H1 (cell line): ENCODE measurements around the gene HAT1. TPM values are rescaled to one million over a fixed set of nuclear protein-coding genes. Genes with fewer than 3 reads are reported as not detected.

Experiments used
- CTCF ChIA-PET: fragments of 300-600 bp; sonication (Branson Sonifier 250); formaldehyde crosslinking; loops from one replicate; lab custom pipeline; 2021; ENCODE audit not compliant: partially characterized antibody; lab: Charles Lee
- POLR2A ChIA-PET: fragments of 300-600 bp; sonication (Branson Sonifier 250); formaldehyde crosslinking; loops from one replicate; lab custom pipeline; 2021; ENCODE audit warnings: inconsistent platforms; ENCODE audit not compliant: partially characterized antibody; lab: Charles Lee
- DNase-seq, 2 experiments: peaks; one replicate each; pipeline versions ENCODE4 v3.0.0 to v3.0.0-alpha.2; 2010 to 2022; ENCODE audit warnings: low spot score in 2 of 2, low read depth in 1 of 2, mixed read lengths in 1 of 2
- FAIRE-seq: peaks from 2 replicates; lab custom pipeline; 2011; peaks lifted over from hg19 to GRCh38; lab: Jason Lieb, UNC
- H2AFZ ChIP-seq: 2 replicates; pipeline ENCODE4 v1.8.1; 2012; ENCODE audit warnings: low read length, inconsistent platforms
- H2AK5ac ChIP-seq: 2 replicates; pipeline ENCODE4 v1.6.1; 2013; ENCODE audit warnings: low read depth, low read length
- H2BK120ac ChIP-seq: replicated peaks from 2 replicates; pipeline ENCODE3; 2013; ENCODE audit warnings: low read depth, low read length, inconsistent platforms
- H2BK12ac ChIP-seq: 2 replicates; pipeline ENCODE4 v1.6.1; 2013; ENCODE audit warnings: low read depth, low read length
- H2BK15ac ChIP-seq: 2 replicates; pipeline ENCODE4 v1.6.1; 2013; ENCODE audit warnings: low read length
- H2BK20ac ChIP-seq: 2 replicates; pipeline ENCODE4 v1.6.1; 2013; ENCODE audit warnings: low read length
- H2BK5ac ChIP-seq: 2 replicates; pipeline ENCODE4 v1.6.1; 2013; ENCODE audit warnings: low read depth, low read length
- H3K14ac ChIP-seq: 2 replicates; pipeline ENCODE4 v1.6.1; 2013; ENCODE audit warnings: inconsistent platforms; ENCODE audit not compliant: insufficient read length
- H3K18ac ChIP-seq: 2 replicates; pipeline ENCODE4 v1.6.1; 2013; ENCODE audit warnings: low read length; ENCODE audit errors: extremely low read depth
- H3K23ac ChIP-seq: 2 replicates; pipeline ENCODE4 v1.6.1; 2013; ENCODE audit warnings: inconsistent platforms; ENCODE audit not compliant: insufficient read length
- H3K23me2 ChIP-seq: 2 replicates; pipeline ENCODE4 v1.6.1; 2013; ENCODE audit warnings: low read depth, low read length
- H3K27ac ChIP-seq: 2 replicates; pipeline ENCODE4 v1.6.1; 2011; ENCODE audit warnings: low read depth, low read length, inconsistent platforms
- H3K27me3 ChIP-seq, 4 experiments: replicated peaks in 1 of 4; 1 replicate in 1 of 4; 2 replicates in 3 of 4; pipeline versions ENCODE4 v1.6.1 to v1.8.1; 2011 to 2013; ENCODE audit warnings: low read length in 3 of 4, mild to moderate bottlenecking in 3 of 4, inconsistent platforms in 2 of 4, mixed read lengths in 2 of 4, moderate library complexity in 1 of 4; ENCODE audit not compliant: control insufficient read depth in 3 of 4, insufficient read depth in 3 of 4; ENCODE audit errors: extremely low read depth in 1 of 4
- H3K36me3 ChIP-seq, 4 experiments: 2 replicates each; pipeline versions ENCODE4 v1.6.1 to v1.8.1; 2011 to 2013; ENCODE audit warnings: mild to moderate bottlenecking in 4 of 4, low read length in 3 of 4, moderate library complexity in 2 of 4, control low read depth in 1 of 4, inconsistent platforms in 1 of 4; ENCODE audit not compliant: insufficient read depth in 4 of 4, control insufficient read depth in 2 of 4
- H3K4ac ChIP-seq: replicated peaks from 2 replicates; pipeline ENCODE3; 2013; ENCODE audit warnings: low read length, low read depth, mixed read lengths, inconsistent platforms; ENCODE audit not compliant: insufficient read length
- H3K4me1 ChIP-seq, 4 experiments: replicated peaks in 1 of 4; 1 replicate in 1 of 4; 2 replicates in 3 of 4; pipeline versions ENCODE4 v1.6.1 to v1.8.1; 2011 to 2013; ENCODE audit warnings: low read length in 3 of 4, inconsistent platforms in 2 of 4, mixed read lengths in 1 of 4; ENCODE audit not compliant: insufficient read depth in 4 of 4, control insufficient read depth in 3 of 4
- H3K4me2 ChIP-seq, 2 experiments: 2 replicates each; pipeline versions ENCODE4 v1.6.1 to v1.8.1; 2011 to 2013; ENCODE audit warnings: low read depth in 2 of 2, low read length in 2 of 2, control low read depth in 1 of 2, inconsistent platforms in 1 of 2, mild to moderate bottlenecking in 1 of 2; ENCODE audit not compliant: insufficient read depth in 1 of 2
- H3K4me3 ChIP-seq, 4 experiments: fragments of 200-600, 300-600 bp in 1 of 4; sonication (generic), shearing (Covaris generic), sonication (Bioruptor Twin) in 1 of 4; 2 replicates each; pipeline versions ENCODE4 v1.5.1 to v1.8.1; 2011 to 2016; ENCODE audit warnings: low read length in 4 of 4, low read depth in 3 of 4, control low read depth in 2 of 4, inconsistent platforms in 2 of 4, mild to moderate bottlenecking in 2 of 4, mixed read lengths in 1 of 4, moderate library complexity in 1 of 4; ENCODE audit not compliant: insufficient read depth in 2 of 4; ENCODE audit errors: extremely low read depth in 1 of 4
- H3K56ac ChIP-seq: replicated peaks from 2 replicates; pipeline ENCODE3; 2013; ENCODE audit warnings: low read depth, mild to moderate bottlenecking, mixed read lengths, low read length, inconsistent platforms; ENCODE audit not compliant: insufficient read length
- H3K79me1 ChIP-seq: 2 replicates; pipeline ENCODE4 v1.6.1; 2013; ENCODE audit warnings: low read depth, low read length, control low read depth
- H3K79me2 ChIP-seq, 2 experiments: 2 replicates each; pipeline versions ENCODE4 v1.6.1 to v1.8.1; 2012 to 2013; ENCODE audit warnings: low read length in 2 of 2, mild to moderate bottlenecking in 2 of 2, inconsistent platforms in 1 of 2; ENCODE audit not compliant: insufficient read depth in 2 of 2, control insufficient read depth in 1 of 2
- H3K9ac ChIP-seq, 4 experiments: replicated peaks in 1 of 4; 1 replicate in 1 of 4; 2 replicates in 3 of 4; pipeline versions ENCODE4 v1.6.1 to v1.8.1; 2011 to 2013; ENCODE audit warnings: low read depth in 3 of 4, low read length in 3 of 4, control low read depth in 2 of 4, mild to moderate bottlenecking in 2 of 4, moderate library complexity in 2 of 4, inconsistent platforms in 1 of 4; ENCODE audit errors: extremely low read depth in 1 of 4
- H3K9me3 ChIP-seq, 2 experiments: 2 replicates each; pipeline versions ENCODE4 v1.6.1 to v1.8.1; 2012 to 2013; ENCODE audit warnings: mild to moderate bottlenecking in 2 of 2, moderate library complexity in 2 of 2, control low read depth in 1 of 2, inconsistent platforms in 1 of 2, low read depth in 1 of 2, low read length in 1 of 2, mixed read lengths in 1 of 2; ENCODE audit not compliant: insufficient read depth in 2 of 2
- H4K20me1 ChIP-seq, 2 experiments: replicated peaks in 1 of 2; 2 replicates each; pipeline versions ENCODE3 to v1.8.1; 2011 to 2013; ENCODE audit warnings: inconsistent platforms in 2 of 2, low read length in 2 of 2, mild to moderate bottlenecking in 1 of 2; ENCODE audit not compliant: insufficient read depth in 2 of 2, control insufficient read depth in 1 of 2
- H4K5ac ChIP-seq: 2 replicates; pipeline ENCODE4 v1.6.1; 2013; ENCODE audit warnings: low read length, low read depth, mixed read lengths, inconsistent platforms; ENCODE audit not compliant: insufficient read length
- H4K8ac ChIP-seq: 2 replicates; pipeline ENCODE4 v1.8.0; 2013; ENCODE audit warnings: mild to moderate bottlenecking, moderate library complexity, low read length, inconsistent platforms; ENCODE audit not compliant: insufficient read depth; ENCODE audit errors: extremely low read depth
- H4K91ac ChIP-seq: replicated peaks from 2 replicates; pipeline ENCODE3; 2013; ENCODE audit warnings: low read length, mixed read lengths, inconsistent platforms; ENCODE audit not compliant: insufficient read length
- BCL11A ChIP-seq, 2 experiments: IDR thresholded peaks; one replicate each; pipeline ENCODE4 v1.6.1; 2011; ENCODE audit warnings: low read depth in 2 of 2, low read length in 2 of 2, mild to moderate bottlenecking in 2 of 2
- CEBPB ChIP-seq: IDR thresholded peaks from 2 replicates; pipeline ENCODE4 v1.6.1; 2012; ENCODE audit warnings: low read depth, low read length
- EP300 ChIP-seq, 2 experiments: IDR thresholded peaks; 1 replicate in 1 of 2; 2 replicates in 1 of 2; pipeline ENCODE4 v1.6.1; 2011 to 2012; ENCODE audit warnings: low read depth in 2 of 2, low read length in 2 of 2, mild to moderate bottlenecking in 2 of 2, borderline replicate concordance in 1 of 2, inconsistent platforms in 1 of 2, moderate library complexity in 1 of 2
- GABPA ChIP-seq: IDR thresholded peaks from 2 replicates; pipeline ENCODE4 v1.6.1; 2011; ENCODE audit warnings: mild to moderate bottlenecking, low read length, moderate library complexity, borderline replicate concordance; ENCODE audit not compliant: insufficient read depth
- KDM1A ChIP-seq: fragments of 200-600, 300-600 bp; sonication (generic); IDR thresholded peaks from 2 replicates; pipeline ENCODE4 v1.7.1; 2016; ENCODE audit warnings: mild to moderate bottlenecking, low read length, borderline replicate concordance
- MAFK ChIP-seq: IDR thresholded peaks from 2 replicates; pipeline ENCODE4 v1.6.1; 2012; ENCODE audit warnings: low read depth, mild to moderate bottlenecking, improper control_type of control experiment, low read length
- PHF8 ChIP-seq: fragments of 200-600 bp; sonication (generic); conservative IDR thresholded peaks from 2 replicates; pipeline ENCODE4 v1.7.1; 2012; ENCODE audit warnings: low read depth, mild to moderate bottlenecking, inconsistent platforms, low read length, moderate library complexity
- POLR2AphosphoS5 ChIP-seq: IDR thresholded peaks from 2 replicates; pipeline ENCODE4 v1.6.1; 2011; ENCODE audit warnings: low read depth, low read length
- RFX5 ChIP-seq: IDR thresholded peaks from 2 replicates; pipeline ENCODE4 v1.6.1; 2011; ENCODE audit warnings: low read depth, low read length, improper control_type of control experiment, borderline replicate concordance
- RNF2 ChIP-seq: fragments of 200-900, 300-1000 bp; sonication (generic); IDR thresholded peaks from 2 replicates; pipeline ENCODE4 v1.7.1; 2016; ENCODE audit warnings: borderline replicate concordance, low read depth, mild to moderate bottlenecking, antibody characterized with exemption, low read length; ENCODE audit not compliant: poor library complexity, severe bottlenecking; ENCODE audit errors: missing control alignments
- SIX5 ChIP-seq: IDR thresholded peaks from 2 replicates; pipeline ENCODE4 v1.6.1; 2011; ENCODE audit warnings: mild to moderate bottlenecking, low read depth, low read length
- TCF12 ChIP-seq: IDR thresholded peaks from 2 replicates; pipeline ENCODE4 v1.6.1; 2011; ENCODE audit warnings: low read depth, mild to moderate bottlenecking, low read length
- WGBS, 2 experiments: shearing (Covaris generic) in 1 of 2; methylation state at CpG; one replicate each; pipeline versions ENCODE4 v1.1.6 to v1.1.7; 2013 to 2015; ENCODE audit warnings: low lambda C conversion rate in 2 of 2, mixed read lengths in 2 of 2, inconsistent platforms in 1 of 2, low coverage in 1 of 2, missing lambda C conversion rate in 1 of 2; ENCODE audit not compliant: insufficient replicate concordance in 2 of 2, insufficient coverage in 1 of 2, insufficient read length in 1 of 2; ENCODE audit errors: extremely low coverage in 1 of 2, missing lambda C conversion rate in 1 of 2; 5-methylcytosine and 5-hydroxymethylcytosine counted together
- polyA plus RNA-seq, 7 experiments: library from polyadenylated mRNA; depleted of rRNA in 3 of 7; stranded (reverse) in 5 of 7; unstranded in 2 of 7; fragments of >200 nt in 5 of 7; fragments of 200-250 nt in 2 of 7; gene quantifications; 1 replicate in 5 of 7; 2 replicates in 1 of 7; 4 replicates in 1 of 7; pipeline versions ENCODE4 v1.2.1 to v1.2.3, GENCODE V29; 2011 to 2013; ENCODE audit warnings: missing spikeins in 2 of 7, mixed read lengths in 2 of 7
- total RNA-seq: library from RNA; stranded (reverse); fragmentation: NEBNext Ultra II Directional; extraction: Animal tissue kit (Norgen Biotek cat#: 25700); gene quantifications from 2 replicates; pipeline ENCODE4 v1.2.1, GENCODE V29; 2021
- TF ChIP-seq, protein P1 (sequence below): IDR thresholded peaks from 2 replicates; pipeline ENCODE4 v1.6.1; 2011; ENCODE audit warnings: low read depth, mild to moderate bottlenecking, low read length; ENCODE audit not compliant: insufficient read depth

The HAT1 gene
- total and polyA plus RNA-seq, 2 of the 8 experiments (the other 6 are each of a cell fraction or from before 2014, with no cell fraction given), result 44.6 to 74.2 TPM

DNA sequence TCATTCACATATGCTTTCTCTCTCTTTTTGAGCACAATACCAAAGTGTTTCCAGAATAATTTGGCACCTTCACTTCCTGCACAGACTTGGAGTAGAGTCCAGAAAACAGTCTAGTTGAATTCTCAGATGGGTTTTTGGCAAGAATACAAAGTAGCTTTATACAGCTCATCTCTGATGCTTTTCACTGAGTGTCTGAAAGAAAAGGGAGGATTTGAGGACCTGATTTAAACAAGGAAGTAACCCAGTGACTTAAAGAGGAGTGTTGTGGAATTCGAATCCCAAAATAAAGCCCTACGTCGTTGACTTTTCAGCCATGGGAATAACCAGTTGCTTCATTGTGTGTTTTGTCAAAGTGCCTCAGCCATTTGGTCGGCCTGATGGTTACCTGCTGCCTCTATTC is 109.3 kb downstream of the HAT1 start:
- H2AFZ ChIP-seq, result no peak overlapping the region
- H4K20me1 ChIP-seq, result no peaks in the 10 kb centered on the region
- no peak overlapping the region for H4K8ac ChIP-seq
- no peaks in the 10 kb centered on the region for H3K36me3 ChIP-seq
- H3K9me3 ChIP-seq, result no peaks in the 10 kb centered on the region; a peak in 1 of 4 replicates
- no peak overlapping the region for H2BK120ac ChIP-seq
- no peak overlapping the region for H2BK12ac ChIP-seq
- no peak overlapping the region for H2BK20ac ChIP-seq
- FAIRE-seq (peak; percentile 58), DNase-seq (peak in 1 of 2 experiments; percentile 35)
- no peak overlapping the region for H2AK5ac ChIP-seq
- H2BK5ac ChIP-seq, result no peak overlapping the region
- H3K4ac ChIP-seq, result no peak overlapping the region
- no peaks in the 10 kb centered on the region for H3K79me2 ChIP-seq
- no peaks in the 10 kb centered on the region for H3K23me2 ChIP-seq
- WGBS, 2 experiments, result 92% methylated on average over 4 of the region's 4 CpGs; no CpG with 5 or more reads in 1 of the 2 experiments
- H3K4me1 ChIP-seq, result no peaks in the 10 kb centered on the region; a peak in 1 of 7 replicates
- no peak overlapping the region for H4K5ac ChIP-seq
- no peaks in the 10 kb centered on the region for H3K79me1 ChIP-seq
- no peak overlapping the region for H2BK15ac ChIP-seq
- no peak overlapping the region for H3K14ac ChIP-seq
- no peaks in the 10 kb centered on the region for H3K27me3 ChIP-seq
- H3K4me2 ChIP-seq, result no peak overlapping the region
- H3K23ac ChIP-seq, result no peak overlapping the region
- H3K18ac ChIP-seq, result no peak overlapping the region
- no peak overlapping the region for H3K4me3 ChIP-seq
- H3K9ac ChIP-seq, result no peak overlapping the region
- no peak overlapping the region for H3K56ac ChIP-seq
- H4K91ac ChIP-seq, result no peak overlapping the region
- ChIA-PET POLR2A (no interaction called here), CTCF (no interaction called here)
- no peak overlapping the region for H3K27ac ChIP-seq
- TF ChIP-seq BCL11A (IDR thresholded peaks at IDR 0.05; ENCODE audit: low read depth in 2 of 2, low read length in 2 of 2) (no peak), SIX5 (no peak), MAFK (no peak), TCF12 (no peak), KDM1A (no peak), GABPA (no peak), CEBPB (no peak), RNF2 (no peak), POLR2AphosphoS5 (no peak), PHF8 (no peak), RFX5 (no peak), EP300 (IDR thresholded peaks at IDR 0.05; ENCODE audit: borderline replicate concordance in 1 of 2, low read depth in 2 of 2, low read length in 2 of 2) (no peak)
- TF ChIP-seq, protein P1, sequence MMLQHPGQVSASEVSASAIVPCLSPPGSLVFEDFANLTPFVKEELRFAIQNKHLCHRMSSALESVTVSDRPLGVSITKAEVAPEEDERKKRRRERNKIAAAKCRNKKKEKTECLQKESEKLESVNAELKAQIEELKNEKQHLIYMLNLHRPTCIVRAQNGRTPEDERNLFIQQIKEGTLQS, result no peak
